Myocyte (in vitro differentiated cells): ENCODE data around the gene CBLB. TPM values are rescaled to one million over a fixed set of nuclear protein-coding genes. Genes with fewer than 3 reads are reported as not detected.
"Not testable (repeated sequence)": the region's sequence is repeated elsewhere in the genome, so short reads cannot be mapped to it uniquely, and the experiment has no call there.

Source experiments
- DNase-seq: peaks from one replicate; pipeline ENCODE4 v3.0.0-alpha.2; 2012; ENCODE audit warnings: low read depth
- total RNA-seq: library from RNA; depleted of rRNA; stranded (reverse); fragments of >200 nt; gene quantifications from 2 replicates; pipeline ENCODE4 v1.2.3, GENCODE V29; 2014

CBLB gene
- total RNA-seq, 1 donor from 2014 or later, result 54.6 TPM

DNA sequence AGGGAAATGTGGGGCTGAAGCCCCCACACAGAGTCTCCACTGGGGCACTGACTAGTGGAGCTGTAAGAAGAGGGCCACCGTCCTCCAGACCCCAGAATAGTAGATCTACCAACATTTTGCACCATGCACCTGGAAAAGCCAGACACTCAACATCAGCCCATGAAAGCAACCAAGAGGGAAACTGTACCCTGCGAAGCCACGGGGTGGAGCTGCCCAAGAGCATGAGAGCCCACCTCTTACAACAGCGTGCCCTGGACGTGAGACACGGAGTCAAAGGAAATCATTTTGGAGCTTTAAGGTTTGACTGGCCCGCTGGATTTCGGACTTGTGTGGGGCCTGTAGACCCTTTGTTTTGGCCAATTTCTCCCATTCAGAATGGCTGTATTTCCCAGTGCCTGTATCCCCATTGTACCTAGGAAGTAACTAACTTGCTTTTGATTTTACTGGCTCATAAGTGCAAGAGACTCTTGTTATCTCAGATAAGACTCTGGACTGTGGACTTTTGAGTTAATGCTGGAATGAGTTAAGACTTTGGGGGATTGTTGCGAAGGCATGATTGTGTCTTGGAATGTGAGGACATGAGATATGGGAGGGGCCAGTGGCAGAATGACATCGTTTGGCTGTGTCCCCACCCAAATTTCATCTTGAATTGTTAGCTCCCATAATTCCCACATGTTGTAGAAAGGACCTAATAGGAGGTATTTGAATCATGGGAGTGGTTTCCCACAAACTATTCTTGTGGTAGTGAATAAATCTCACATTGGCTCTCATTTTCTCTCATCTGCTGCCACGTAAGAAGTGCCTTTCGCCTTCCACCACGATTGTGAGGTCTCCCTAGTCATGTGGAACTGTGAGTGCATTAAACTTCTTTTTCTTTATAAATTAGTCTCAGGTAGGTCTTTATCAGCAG, 105.8 kb downstream of the CBLB start:
- DNase-seq, result peak; percentile 44

GRCh38 chr3:105762214-105762613, 106.6 kb downstream of the CBLB start:
- not testable (repeated sequence) for DNase-seq

DNA sequence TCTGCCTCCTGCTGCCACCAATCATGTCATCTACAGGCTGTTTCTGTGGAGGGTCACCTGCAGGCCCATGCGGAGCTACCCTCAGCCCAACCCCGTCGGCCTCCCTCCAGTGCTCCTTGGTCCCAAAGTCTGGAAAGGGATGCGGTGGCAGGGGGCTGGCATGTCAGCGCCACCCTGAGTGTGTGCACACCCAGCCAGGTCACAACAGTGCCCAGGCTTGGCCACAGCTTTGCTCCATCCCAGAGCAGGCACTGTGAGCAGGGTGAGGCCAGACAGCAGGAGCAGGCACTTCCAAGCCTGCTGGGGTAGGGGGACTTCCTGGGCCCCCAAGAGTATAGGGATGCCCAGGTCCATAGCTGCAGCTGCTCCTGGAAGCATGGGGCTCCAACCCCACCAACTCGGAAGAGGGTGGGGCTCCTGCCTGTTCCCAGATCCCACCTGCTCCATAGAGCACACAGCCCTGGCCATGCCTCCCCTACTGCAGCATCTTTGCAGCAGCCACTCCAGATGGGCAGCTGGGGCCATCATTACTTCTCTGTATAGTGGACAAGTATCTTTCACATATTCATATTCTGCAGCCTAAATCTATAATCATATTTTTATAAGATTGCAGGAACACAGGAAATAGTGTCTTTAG, 109.3 kb downstream of the CBLB start:
- DNase-seq, result no peak

GRCh38 chr3:105758451-105758850, 110.4 kb downstream of the CBLB start:
- DNase-seq, result no peak

GRCh38 chr3:105755121-105755886, 113.5 kb downstream of the CBLB start:
- DNase-seq, result no peak

DNA sequence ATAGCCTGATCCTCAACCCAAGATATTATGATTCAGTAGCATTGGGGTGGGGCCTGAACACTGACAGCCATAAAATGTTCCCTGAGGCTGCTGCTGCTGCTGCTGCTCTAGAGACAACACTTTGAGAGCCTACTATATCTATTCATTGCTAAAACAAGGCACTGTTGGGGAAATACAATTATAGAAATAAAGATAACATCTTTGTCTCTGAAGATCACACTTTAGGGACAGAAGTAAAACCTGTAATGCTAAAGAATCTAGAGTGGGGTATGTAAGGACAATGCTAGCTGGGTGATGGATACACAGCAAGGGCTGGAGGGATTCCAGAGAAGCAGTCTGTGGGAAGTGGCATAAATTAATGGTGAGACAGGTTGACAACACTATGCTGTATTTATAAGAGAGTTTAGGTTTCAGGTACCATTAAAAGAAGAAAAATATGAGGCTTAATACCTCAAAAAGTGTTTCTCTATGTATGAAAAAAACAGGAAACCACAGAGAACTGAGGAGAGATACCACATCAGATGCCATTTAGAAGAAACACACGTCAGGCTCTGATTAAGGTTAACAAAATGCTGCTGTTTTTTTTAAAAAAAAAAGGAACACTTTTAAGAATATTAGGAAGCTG, 115.9 kb downstream of the CBLB start:
- DNase-seq, result peak; percentile 28

DNA sequence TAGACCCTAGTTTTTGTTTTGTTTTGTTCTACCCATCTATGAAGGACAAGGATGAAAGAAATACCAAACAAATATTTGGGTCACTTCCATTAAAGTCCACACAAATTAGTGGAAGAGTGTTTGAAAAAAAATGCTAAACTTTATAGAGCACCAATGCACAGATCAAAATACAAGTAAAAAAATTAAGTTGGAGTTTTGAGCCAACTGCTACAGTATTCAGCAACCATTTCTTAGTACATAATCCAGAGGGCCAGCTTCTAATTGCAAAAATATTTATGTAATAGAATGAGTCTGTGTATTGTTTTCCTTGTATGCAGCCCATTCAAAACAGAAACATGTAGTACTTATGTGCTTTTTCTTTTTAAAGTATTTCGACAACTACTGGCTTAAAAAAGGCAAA, 121.1 kb downstream of the CBLB start:
- no peak for DNase-seq

GRCh38 chr3:105747060-105747541, 121.7 kb downstream of the CBLB start:
- peak; percentile 60 for DNase-seq

DNA sequence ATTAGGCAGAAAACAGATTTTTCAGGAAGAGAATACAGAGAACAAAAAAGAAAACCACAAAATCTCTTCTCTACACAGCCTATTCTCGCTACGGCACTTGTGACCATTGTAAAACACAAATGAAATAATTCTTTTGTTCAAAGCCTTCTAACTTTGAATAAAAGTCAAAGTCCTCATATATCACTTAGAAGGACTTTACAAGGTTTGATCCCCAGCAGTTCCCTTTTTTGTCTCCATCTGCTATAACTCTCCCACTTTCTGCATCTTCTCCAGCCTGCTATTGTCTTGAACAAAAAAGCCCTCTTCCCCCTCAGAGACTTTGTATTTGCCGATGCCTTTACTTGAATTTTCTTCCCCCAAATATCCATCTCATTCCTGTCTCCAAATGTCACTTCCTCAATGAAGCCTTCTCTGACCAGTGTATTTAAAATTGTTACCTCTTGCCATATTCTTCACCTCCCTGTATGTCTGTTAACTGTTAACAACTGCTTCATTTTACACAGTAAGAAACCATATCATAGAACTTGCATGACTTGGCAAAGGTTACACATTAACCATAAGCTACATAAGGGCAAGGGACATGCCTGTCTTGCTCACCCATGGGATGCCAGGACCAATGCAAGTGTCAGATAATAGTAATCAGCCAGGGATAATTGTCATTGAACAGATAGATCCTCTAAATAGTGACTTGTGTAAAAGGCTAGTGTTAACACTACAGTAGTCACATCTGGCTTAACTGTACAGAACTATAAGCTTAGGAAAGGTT, 122.4 kb downstream of the CBLB start:
- DNase-seq, result no peak

GRCh38 chr3:105745046-105745445, 123.8 kb downstream of the CBLB start:
- no peak for DNase-seq

GRCh38 chr3:105744202-105744601, 124.6 kb downstream of the CBLB start:
- no peak for DNase-seq

DNA sequence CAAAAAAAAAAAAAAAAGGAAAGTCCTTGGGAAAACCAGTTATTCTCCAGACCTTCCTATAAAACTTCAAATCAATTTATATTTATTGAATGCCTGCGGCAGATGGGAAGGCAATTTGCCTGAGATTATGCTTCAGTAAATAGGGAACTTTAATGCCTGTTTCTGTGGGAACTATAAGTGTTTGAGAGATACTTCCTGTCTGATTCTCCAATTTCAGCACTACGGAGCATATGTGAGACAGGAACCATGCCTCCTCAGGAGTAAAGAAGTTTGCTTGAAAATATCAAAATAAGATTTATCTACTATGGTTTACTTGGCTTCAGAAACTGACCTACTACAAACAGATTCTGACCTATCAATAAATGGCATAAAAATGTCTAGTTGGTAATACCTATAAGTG, 135.5 kb downstream of the CBLB start:
- DNase-seq, result no peak

DNA sequence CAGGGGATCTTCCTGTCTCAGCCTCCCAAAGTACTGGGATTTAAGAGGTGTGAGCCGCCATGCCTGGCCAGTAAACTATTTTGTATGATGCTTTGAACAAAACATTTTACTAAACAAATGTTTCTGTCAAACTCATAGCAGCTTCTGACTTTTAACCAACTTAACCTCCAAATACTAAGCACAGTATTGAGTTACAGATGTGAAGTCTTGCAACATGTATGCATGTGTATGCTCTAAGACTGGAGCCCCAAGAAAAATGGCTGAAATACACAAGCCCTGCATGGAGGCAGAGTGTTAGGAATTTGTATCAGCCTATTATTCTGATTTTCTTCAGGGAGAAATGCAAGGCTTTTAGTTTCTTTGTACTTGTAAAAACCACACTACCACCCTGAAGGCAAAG, 137.1 kb downstream of the CBLB start:
- no peak for DNase-seq

DNA sequence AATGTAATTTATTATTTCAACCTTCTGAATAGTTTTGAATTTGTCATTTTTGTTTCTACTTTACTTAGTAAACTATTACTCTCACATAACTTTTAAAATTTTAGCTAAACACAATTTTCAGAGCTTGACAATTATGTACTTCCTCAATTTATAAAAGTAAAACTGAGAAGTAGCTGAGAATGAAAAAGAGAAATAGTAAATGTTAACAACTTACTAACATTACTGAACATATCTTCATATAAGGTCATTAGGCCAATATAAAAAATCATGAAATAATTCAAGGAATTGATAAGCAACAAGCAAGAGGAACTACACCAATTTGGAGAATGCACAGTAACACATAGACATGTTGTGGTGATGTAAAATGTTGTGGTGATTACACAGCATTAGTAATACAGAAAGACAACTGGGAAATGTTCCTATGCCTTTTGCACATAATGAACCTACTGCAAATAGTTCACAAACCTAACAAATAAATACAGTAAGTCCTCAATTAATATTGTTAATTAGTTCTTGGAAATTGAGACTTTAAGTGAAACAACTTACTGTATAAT, 137.9 kb downstream of the CBLB start:
- no peak for DNase-seq

GRCh38 chr3:105729667-105730066, 139.1 kb downstream of the CBLB start:
- no peak for DNase-seq

DNA sequence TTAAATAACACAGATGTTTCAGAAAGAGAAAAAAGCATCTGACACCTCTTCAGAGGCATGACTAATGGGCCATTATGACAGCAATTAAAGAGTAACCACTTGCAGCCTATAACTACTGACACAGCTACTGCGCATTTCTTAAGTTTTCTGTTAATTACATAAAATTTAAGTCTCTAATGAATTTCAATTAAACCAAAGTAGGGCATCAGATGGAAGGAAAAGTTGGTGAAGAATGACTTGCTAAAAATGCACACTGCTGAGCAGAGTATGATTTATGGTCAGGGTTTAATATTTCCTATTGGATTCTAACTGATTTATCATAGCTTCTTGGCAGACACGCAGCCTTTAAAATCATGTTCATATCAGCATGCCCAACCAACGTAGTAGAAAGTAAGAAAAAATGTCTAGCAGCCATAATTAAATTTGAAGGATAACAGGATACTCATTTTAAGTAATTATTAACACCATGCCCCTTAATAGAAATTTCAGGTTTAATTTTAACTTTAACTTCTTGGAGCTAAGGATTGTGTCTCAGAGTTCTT, 140.0 kb downstream of the CBLB start:
- DNase-seq, result no peak

GRCh38 chr3:105727036-105727435, 141.8 kb downstream of the CBLB start:
- not testable (repeated sequence) for DNase-seq

GRCh38 chr3:105722943-105723556, 145.8 kb downstream of the CBLB start:
- no peak for DNase-seq

GRCh38 chr3:105719791-105720190, 149.0 kb downstream of the CBLB start:
- no peak for DNase-seq
